Body of pancreas (tissue), 4 donors: ENCODE results near the gene RAB25. TPM values are rescaled to one million over a fixed set of nuclear protein-coding genes. Genes with fewer than 3 reads are reported as not detected.

Experiments
- ATAC-seq: fragments of 150-250 bp; one replicate; pipeline ENCODE4 v1.9.1; 2016
- DNase-seq, 4 donors: peaks; one replicate each; pipeline ENCODE4 v3.0.0-alpha.2; 2019
- H3K27ac ChIP-seq, 4 donors: fragments of 200-600 bp; sonication (generic); 1 replicate in 3 of 4; 2 replicates in 1 of 4; pipeline versions ENCODE4 v1.5.1 to v1.6.1; 2016 to 2019; ENCODE audit warnings: mild to moderate bottlenecking in 1 of 4, mixed read lengths in 1 of 4, moderate library complexity in 1 of 4
- H3K27me3 ChIP-seq, 2 donors: fragments of 200-600 bp; sonication (generic); one replicate each; pipeline ENCODE4 v1.6.0; 2016; ENCODE audit warnings: mild to moderate bottlenecking in 1 of 2
- H3K36me3 ChIP-seq, 2 donors: fragments of 200-600 bp; sonication (generic); replicated peaks in 1 of 2; 2 replicates each; pipeline ENCODE4 v1.5.1; 2016; ENCODE audit warnings: low read depth in 2 of 2; ENCODE audit not compliant: insufficient read depth in 1 of 2
- H3K4me1 ChIP-seq: fragments of 200-600 bp; sonication (generic); one replicate; pipeline ENCODE4 v1.6.0; 2016
- H3K4me3 ChIP-seq, 2 donors: fragments of 200-600 bp; sonication (generic); 1 replicate in 1 of 2; 2 replicates in 1 of 2; pipeline ENCODE4 v1.5.1; 2016 to 2019
- H3K9me3 ChIP-seq, 3 donors: fragments of 200-600 bp; sonication (generic); 1 replicate in 2 of 3; 2 replicates in 1 of 3; pipeline ENCODE4 v1.5.1; 2016
- CTCF ChIP-seq, 7 experiments: fragments of 450-650 bp in 4 of 7; fragments of 200-600 bp in 3 of 7; sonication (generic) in 3 of 7; IDR thresholded peaks; one replicate each; pipeline ENCODE4 v1.5.1; 2016 to 2019; ENCODE audit warnings: antibody characterized with exemption in 7 of 7
- POLR2A ChIP-seq, 3 donors: fragments of 450-650 bp; IDR thresholded peaks; one replicate each; pipeline ENCODE4 v1.6.1; 2016; ENCODE audit warnings: antibody characterized with exemption in 3 of 3, mild to moderate bottlenecking in 2 of 3
- WGBS, 2 donors: methylation state at CpG; one replicate each; pipeline ENCODE4 v1.1.5; 2017; 5-methylcytosine and 5-hydroxymethylcytosine counted together
- intact Hi-C: fragments of 100-400 bp; cut with DNase I; formaldehyde crosslinking; loops from one replicate; pipeline ENCODE4 v1.15.1; 2023
- total RNA-seq, 2 donors: library from RNA; depleted of rRNA; stranded (reverse); fragments of >200 nt; gene quantifications; one replicate each; pipeline ENCODE4 v1.1.0, GENCODE V29; 2016

RAB25 gene
- total RNA-seq, 2 donors from 2014 or later, result 31.3 to 66.7 TPM

- no peaks in the 10 kb centered on the region for H3K36me3 ChIP-seq
- no peak overlapping the region for H3K27ac ChIP-seq
- H3K4me1 ChIP-seq, result peaks cover 10% of the 10 kb centered on the region
- TF ChIP-seq CTCF (IDR thresholded peaks at IDR 0.05) (no peak), POLR2A (IDR thresholded peaks at IDR 0.05) (no peak)
- no peaks in the 10 kb centered on the region for H3K27me3 ChIP-seq
- H3K4me3 ChIP-seq, result no peak overlapping the region
- ATAC-seq (no peak), DNase-seq (peak in 1 of 4 donors; percentile 35)
- WGBS, 2 donors, result 26 to 37% methylated on average over 5 of the region's 5 CpGs
- intact Hi-C loops, result loop anchor here (5.0 kb wide), 1 partner anchor 132 kb away; no protein-coding TSS in a partner anchor
- no peaks in the 10 kb centered on the region for H3K9me3 ChIP-seq
Measured at GRCh38 chr1:156090138-156090839, 29.3 kb downstream of the RAB25 start.

GRCh38 chr1:156090840-156091188, 29.9 kb downstream of the RAB25 start:
- DNase-seq (peak; percentile 88 to 94 (median 92)), ATAC-seq (peak; percentile 88)
- no peaks in the 10 kb centered on the region for H3K27me3 ChIP-seq
- no peak overlapping the region for H3K27ac ChIP-seq
- no peak for TF ChIP-seq POLR2A (IDR thresholded peaks at IDR 0.05)
- peak; percentile 71 to 89 (median 87) for TF ChIP-seq CTCF (IDR thresholded peaks at IDR 0.05)
- H3K9me3 ChIP-seq, result no peaks in the 10 kb centered on the region
- intact Hi-C loops, result loop anchor here (5.0 kb wide), 1 partner anchor 131 kb away; no protein-coding TSS in a partner anchor
- H3K4me1 ChIP-seq, result peaks cover 10% of the 10 kb centered on the region
- H3K4me3 ChIP-seq, result no peak overlapping the region
- WGBS, 2 donors, result 36 to 100% methylated on average over 1 to 14 of the region's 14 CpGs
- H3K36me3 ChIP-seq, result no peaks in the 10 kb centered on the region

GRCh38 chr1:156091610-156092009, 30.6 kb downstream of the RAB25 start:
- no peak for ATAC-seq

GRCh38 chr1:156095906-156096508, 35.0 kb downstream of the RAB25 start:
- Histone ChIP-seq H3K4me1 (peaks cover 21% of the 10 kb centered on the region), H3K4me3 (no peak overlapping the region), H3K27me3 (no peaks in the 10 kb centered on the region), H3K27ac (peak overlapping the region in 3 of 4 donors; percentile 39 to 67 (median 60)), H3K9me3 (no peaks in the 10 kb centered on the region), H3K36me3 (no peaks in the 10 kb centered on the region)
- WGBS, 2 donors, result 57 to 65% methylated on average over 3 of the region's 3 CpGs
- ATAC-seq (peak; percentile 19), DNase-seq (no peak)
- TF ChIP-seq POLR2A (IDR thresholded peaks at IDR 0.05) (no peak), CTCF (IDR thresholded peaks at IDR 0.05) (no peak)
- intact Hi-C loops, result loop anchor here (2.0 kb wide), 1 partner anchor 35 kb away; no protein-coding TSS in a partner anchor

More at GRCh38 chr1:156091610-156092009, 30.6 kb downstream of the RAB25 start:
- Histone ChIP-seq H3K4me1 (peaks cover 12% of the 10 kb centered on the region), H3K27ac (no peak overlapping the region), H3K4me3 (no peak overlapping the region), H3K36me3 (no peaks in the 10 kb centered on the region), H3K9me3 (no peaks in the 10 kb centered on the region), H3K27me3 (no peaks in the 10 kb centered on the region)
- 63% methylated on average over 2 of the region's 2 CpGs for WGBS, 2 donors
- intact Hi-C loops, result loop anchor here (5.0 kb wide), 1 partner anchor 131 kb away; no protein-coding TSS in a partner anchor
- no peak for TF ChIP-seq POLR2A (IDR thresholded peaks at IDR 0.05)
- no peak for TF ChIP-seq CTCF (IDR thresholded peaks at IDR 0.05)
- DNase-seq, result no peak
